Measurements from ENCODE around the gene TCP11L2.

DNA sequence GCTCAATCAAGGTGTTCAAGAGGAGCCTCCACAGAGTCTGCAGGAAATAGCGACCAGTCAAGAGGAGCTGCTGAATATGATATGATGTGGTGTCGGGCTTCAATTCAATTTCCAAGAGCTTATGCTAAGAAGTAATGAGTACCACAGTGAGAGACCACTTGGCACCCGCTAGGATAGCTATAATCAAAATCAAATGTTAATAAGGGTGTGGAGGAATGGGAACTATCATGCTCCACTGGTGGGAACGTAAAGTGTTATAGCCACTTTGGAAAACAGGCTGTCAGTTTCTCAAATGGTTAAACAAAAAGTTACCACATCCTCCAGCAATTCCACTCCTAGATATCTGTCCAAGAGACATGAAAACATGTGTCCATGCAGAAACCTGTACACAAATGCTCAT, 61.7 kb downstream of the TCP11L2 start:
- no peak for TF ChIP-seq EZH2 (IDR thresholded peaks at IDR 0.05; ENCODE audit: insufficient read depth, poor library complexity, severe bottlenecking)
- no peak for TF ChIP-seq EZH2phosphoT487 (IDR thresholded peaks at IDR 0.05; ENCODE audit: insufficient read depth, low read depth)
